Measurements from ENCODE around the gene RAB40B. TPM values are rescaled to one million over a fixed set of nuclear protein-coding genes. Genes with fewer than 3 reads are reported as not detected.

Gene RAB40B
- total RNA-seq, 1 donor from 2014 or later: 20.0 TPM

GRCh38 chr17:82703036-82703745 lies 4.7 kb upstream of the RAB40B start:
- H3K27me3 Mint-ChIP-seq (ENCODE audit: low read depth): no peaks in the 10 kb centered on the region
- H3K4me1 Mint-ChIP-seq (ENCODE audit: low read depth): peaks cover 35% of the 10 kb centered on the region
- H3K36me3 Mint-ChIP-seq (ENCODE audit: low read depth): no peaks in the 10 kb centered on the region
- H3K9me3 Mint-ChIP-seq (ENCODE audit: low read depth): no peaks in the 10 kb centered on the region
- H3K27ac Mint-ChIP-seq (ENCODE audit: unreplicated experiment): no peak overlapping the region
- DNase-seq (ENCODE audit: low spot score): no peak
- no peak overlapping the region for H3K4me3 Mint-ChIP-seq (ENCODE audit: unreplicated experiment)
- TF ChIP-seq, protein P1, sequence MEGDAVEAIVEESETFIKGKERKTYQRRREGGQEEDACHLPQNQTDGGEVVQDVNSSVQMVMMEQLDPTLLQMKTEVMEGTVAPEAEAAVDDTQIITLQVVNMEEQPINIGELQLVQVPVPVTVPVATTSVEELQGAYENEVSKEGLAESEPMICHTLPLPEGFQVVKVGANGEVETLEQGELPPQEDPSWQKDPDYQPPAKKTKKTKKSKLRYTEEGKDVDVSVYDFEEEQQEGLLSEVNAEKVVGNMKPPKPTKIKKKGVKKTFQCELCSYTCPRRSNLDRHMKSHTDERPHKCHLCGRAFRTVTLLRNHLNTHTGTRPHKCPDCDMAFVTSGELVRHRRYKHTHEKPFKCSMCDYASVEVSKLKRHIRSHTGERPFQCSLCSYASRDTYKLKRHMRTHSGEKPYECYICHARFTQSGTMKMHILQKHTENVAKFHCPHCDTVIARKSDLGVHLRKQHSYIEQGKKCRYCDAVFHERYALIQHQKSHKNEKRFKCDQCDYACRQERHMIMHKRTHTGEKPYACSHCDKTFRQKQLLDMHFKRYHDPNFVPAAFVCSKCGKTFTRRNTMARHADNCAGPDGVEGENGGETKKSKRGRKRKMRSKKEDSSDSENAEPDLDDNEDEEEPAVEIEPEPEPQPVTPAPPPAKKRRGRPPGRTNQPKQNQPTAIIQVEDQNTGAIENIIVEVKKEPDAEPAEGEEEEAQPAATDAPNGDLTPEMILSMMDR (IDR thresholded peaks at IDR 0.05): no peak

DNA sequence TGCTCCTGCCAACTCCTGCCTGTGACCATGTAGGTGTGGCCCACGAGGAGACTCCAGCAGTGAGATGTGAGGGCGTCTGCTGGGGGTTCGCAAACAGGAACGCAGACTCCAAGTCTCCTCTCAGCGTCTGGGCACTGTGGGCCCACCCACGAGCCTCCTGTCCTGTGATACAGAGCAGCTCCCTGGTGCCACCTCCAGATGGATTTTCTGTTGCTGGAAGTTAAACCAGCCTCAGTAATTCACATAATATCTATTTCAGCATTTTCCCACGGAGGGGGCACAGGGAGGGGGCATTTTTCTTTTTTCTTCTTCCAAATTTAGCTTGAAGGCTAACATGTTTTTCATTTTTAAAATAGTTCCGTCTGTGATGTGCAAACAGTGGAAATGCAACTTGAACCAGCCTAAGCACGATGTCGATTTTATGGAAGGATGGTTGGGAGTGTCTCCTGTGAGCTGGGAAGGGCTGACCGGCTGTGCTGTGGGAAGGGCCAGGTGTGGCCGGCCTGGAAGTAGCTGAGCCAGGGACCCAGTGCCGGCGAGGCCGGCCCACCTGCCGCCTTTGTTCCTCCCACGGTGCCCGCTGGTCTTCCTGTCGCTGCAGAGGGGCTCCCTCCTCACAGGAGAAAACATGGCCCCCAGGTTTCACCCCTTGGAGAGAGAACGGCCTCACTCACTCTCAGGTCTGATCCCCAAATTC lies 3.9 kb upstream of the RAB40B start:
- peaks cover 29% of the 10 kb centered on the region for H3K4me1 Mint-ChIP-seq (ENCODE audit: low read depth)
- peak overlapping the region; percentile 92 for H3K27ac Mint-ChIP-seq (ENCODE audit: unreplicated experiment)
- no peaks in the 10 kb centered on the region for H3K36me3 Mint-ChIP-seq (ENCODE audit: low read depth)
- TF ChIP-seq, protein P1 (IDR thresholded peaks at IDR 0.05): peak; percentile 48
- H3K4me3 Mint-ChIP-seq (ENCODE audit: unreplicated experiment): no peak overlapping the region
- H3K27me3 Mint-ChIP-seq (ENCODE audit: low read depth): no peaks in the 10 kb centered on the region
- no peaks in the 10 kb centered on the region for H3K9me3 Mint-ChIP-seq (ENCODE audit: low read depth)
- DNase-seq (ENCODE audit: low spot score): peak; percentile 56

DNA sequence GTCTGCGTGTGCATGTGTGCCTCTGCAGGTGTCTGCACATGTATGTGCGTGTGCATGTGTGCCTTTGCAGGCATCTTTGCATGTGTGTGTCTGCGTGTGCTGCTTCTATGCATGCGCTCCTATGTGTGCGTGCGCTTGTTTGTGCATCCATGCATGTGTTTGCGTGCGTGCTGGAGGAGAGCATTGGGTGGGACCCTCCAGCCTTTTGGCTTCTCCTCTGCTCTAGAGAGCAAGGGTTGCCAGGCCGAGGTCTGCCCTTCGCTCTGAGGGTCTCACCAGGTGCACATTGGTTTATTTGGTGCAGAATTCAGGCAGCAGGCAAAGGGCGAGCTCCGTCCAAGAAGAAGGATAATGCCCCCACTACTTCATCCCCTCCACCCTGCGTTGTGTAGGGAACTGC lies 1.1 kb upstream of the RAB40B start:
- Mint-ChIP-seq H3K27me3 (ENCODE audit: low read depth) (no peaks in the 10 kb centered on the region), H3K27ac (ENCODE audit: unreplicated experiment) (no peak overlapping the region), H3K9me3 (ENCODE audit: low read depth) (peaks cover 5% of the 10 kb centered on the region), H3K4me3 (ENCODE audit: unreplicated experiment) (peak overlapping the region; percentile 80), H3K4me1 (ENCODE audit: low read depth) (peaks cover 36% of the 10 kb centered on the region), H3K36me3 (ENCODE audit: low read depth) (peaks cover 3% of the 10 kb centered on the region)
- TF ChIP-seq, protein P1 (IDR thresholded peaks at IDR 0.05): no peak
- DNase-seq (ENCODE audit: low spot score): no peak

DNA sequence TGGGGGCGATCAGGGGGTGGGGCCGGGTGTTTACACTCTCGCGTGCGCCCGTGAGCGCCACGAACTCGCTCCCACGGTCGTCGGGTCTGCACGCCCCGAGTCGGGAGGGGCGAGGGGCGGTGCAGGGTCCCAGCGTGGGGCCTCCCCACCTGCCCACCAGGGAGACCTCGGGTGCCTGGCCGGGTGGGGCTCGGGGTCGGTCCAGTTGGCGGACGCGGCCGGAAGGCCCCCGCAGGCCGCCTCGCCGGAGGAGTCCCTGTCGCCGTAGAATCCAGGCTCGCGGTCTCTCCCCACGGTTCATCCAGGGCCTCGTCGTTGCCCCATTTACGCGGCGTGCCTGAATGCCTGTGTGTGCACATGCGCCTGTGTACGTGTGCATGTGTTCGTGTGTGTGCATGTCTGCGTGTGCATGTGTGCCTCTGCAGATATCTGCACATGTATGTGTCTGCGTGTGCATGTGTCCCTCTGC lies 510 bp upstream of the RAB40B start:
- peaks cover 6% of the 10 kb centered on the region for H3K36me3 Mint-ChIP-seq (ENCODE audit: low read depth)
- peaks cover 31% of the 10 kb centered on the region for H3K4me1 Mint-ChIP-seq (ENCODE audit: low read depth)
- H3K27ac Mint-ChIP-seq (ENCODE audit: unreplicated experiment): peak overlapping the region; percentile 59
- TF ChIP-seq, protein P1 (IDR thresholded peaks at IDR 0.05): no peak
- peaks cover 9% of the 10 kb centered on the region for H3K9me3 Mint-ChIP-seq (ENCODE audit: low read depth)
- DNase-seq (ENCODE audit: low spot score): no peak
- peak overlapping the region; percentile 80 for H3K4me3 Mint-ChIP-seq (ENCODE audit: unreplicated experiment)
- H3K27me3 Mint-ChIP-seq (ENCODE audit: low read depth): no peaks in the 10 kb centered on the region

- peaks cover 7% of the 10 kb centered on the region for H3K36me3 Mint-ChIP-seq (ENCODE audit: low read depth)
- H3K9me3 Mint-ChIP-seq (ENCODE audit: low read depth): peaks cover 11% of the 10 kb centered on the region
- TF ChIP-seq, protein P1 (IDR thresholded peaks at IDR 0.05): no peak
- no peak overlapping the region for H3K27ac Mint-ChIP-seq (ENCODE audit: unreplicated experiment)
- H3K4me3 Mint-ChIP-seq (ENCODE audit: unreplicated experiment): peak overlapping the region; percentile 70
- no peaks in the 10 kb centered on the region for H3K27me3 Mint-ChIP-seq (ENCODE audit: low read depth)
- DNase-seq (ENCODE audit: low spot score): peak; percentile 69
- peaks cover 28% of the 10 kb centered on the region for H3K4me1 Mint-ChIP-seq (ENCODE audit: low read depth)
These were observed 762 bp downstream of the RAB40B start for GRCh38 chr17:82697808-82698064.
